ENCODE measurements around the gene MAP2K3. TPM values are rescaled to one million over a fixed set of nuclear protein-coding genes. Genes with fewer than 3 reads are reported as not detected.
"Not testable (repeated sequence)": the region's sequence is repeated elsewhere in the genome, so short reads cannot be mapped to it uniquely, and the experiment has no call there.

Gene MAP2K3
- polyA plus RNA-seq, 4 donors, result 48.5 to 98.2 (median 73.7) TPM

GRCh38 chr17:21318856-21319255 is 34.3 kb downstream of the MAP2K3 start:
- H3K4me1 ChIP-seq (ENCODE audit: control insufficient read depth in 3 of 3, insufficient read depth in 2 of 3, low read depth in 1 of 3, low read length in 2 of 3); FAIRE-seq; DNase-seq; H3K27me3 ChIP-seq (ENCODE audit: control insufficient read depth in 3 of 3, insufficient read depth in 3 of 3, low read length in 3 of 3); H3K4me3 ChIP-seq (ENCODE audit: low read depth in 1 of 3, low read length in 3 of 3); H3K9me3 ChIP-seq (ENCODE audit: control insufficient read depth in 2 of 2, insufficient read depth in 1 of 2, low read depth in 1 of 2, low read length in 1 of 2); H3K27ac ChIP-seq (ENCODE audit: low read depth in 1 of 3, low read length in 2 of 3): not testable (repeated sequence)
- peaks cover 0 to 11% (median 0%) of the 10 kb centered on the region in 3 donors for H3K36me3 ChIP-seq (ENCODE audit: control insufficient read depth in 3 of 3, insufficient read depth in 2 of 3, low read depth in 1 of 3, low read length in 3 of 3)
- WGBS, 3 donors, result 83 to 90% (median 83%) methylated on average over 7 of the region's 7 CpGs

- DNase-seq; H3K9me3 ChIP-seq (ENCODE audit: control insufficient read depth in 2 of 2, insufficient read depth in 1 of 2, low read depth in 1 of 2, low read length in 1 of 2); H3K4me1 ChIP-seq (ENCODE audit: control insufficient read depth in 3 of 3, insufficient read depth in 2 of 3, low read depth in 1 of 3, low read length in 2 of 3); FAIRE-seq; H3K36me3 ChIP-seq (ENCODE audit: control insufficient read depth in 3 of 3, insufficient read depth in 2 of 3, low read depth in 1 of 3, low read length in 3 of 3); H3K27me3 ChIP-seq (ENCODE audit: control insufficient read depth in 3 of 3, insufficient read depth in 3 of 3, low read length in 3 of 3); H3K4me3 ChIP-seq (ENCODE audit: low read depth in 1 of 3, low read length in 3 of 3); H3K27ac ChIP-seq (ENCODE audit: low read depth in 1 of 3, low read length in 2 of 3): not testable (repeated sequence)
- 78 to 85% (median 80%) methylated on average over 4 of the region's 4 CpGs for WGBS, 3 donors
Measured at GRCh38 chr17:21319256-21319655, 34.7 kb downstream of the MAP2K3 start.

GRCh38 chr17:21319686-21320375 is 35.3 kb downstream of the MAP2K3 start:
- WGBS, 3 donors, result 66 to 75% (median 70%) methylated on average over 11 of the region's 11 CpGs
- H3K36me3 ChIP-seq (ENCODE audit: control insufficient read depth in 3 of 3, insufficient read depth in 2 of 3, low read depth in 1 of 3, low read length in 3 of 3); H3K27me3 ChIP-seq (ENCODE audit: control insufficient read depth in 3 of 3, insufficient read depth in 3 of 3, low read length in 3 of 3); DNase-seq; H3K9me3 ChIP-seq (ENCODE audit: control insufficient read depth in 2 of 2, insufficient read depth in 1 of 2, low read depth in 1 of 2, low read length in 1 of 2); H3K27ac ChIP-seq (ENCODE audit: low read depth in 1 of 3, low read length in 2 of 3); H3K4me3 ChIP-seq (ENCODE audit: low read depth in 1 of 3, low read length in 3 of 3); H3K4me1 ChIP-seq (ENCODE audit: control insufficient read depth in 3 of 3, insufficient read depth in 2 of 3, low read depth in 1 of 3, low read length in 2 of 3); FAIRE-seq: not testable (repeated sequence)

- WGBS, 3 donors, result 42 to 81% (median 65%) methylated on average over 4 of the region's 4 CpGs
Measured at GRCh38 chr17:21320430-21320829, 35.9 kb downstream of the MAP2K3 start.

GRCh38 chr17:21321061-21321460 is 36.5 kb downstream of the MAP2K3 start:
- not testable (repeated sequence) for H3K4me1 ChIP-seq (ENCODE audit: control insufficient read depth in 3 of 3, insufficient read depth in 2 of 3, low read depth in 1 of 3, low read length in 2 of 3); H3K9me3 ChIP-seq (ENCODE audit: control insufficient read depth in 2 of 2, insufficient read depth in 1 of 2, low read depth in 1 of 2, low read length in 1 of 2); DNase-seq; H3K27ac ChIP-seq (ENCODE audit: low read depth in 1 of 3, low read length in 2 of 3); FAIRE-seq; H3K27me3 ChIP-seq (ENCODE audit: control insufficient read depth in 3 of 3, insufficient read depth in 3 of 3, low read length in 3 of 3); H3K4me3 ChIP-seq (ENCODE audit: low read depth in 1 of 3, low read length in 3 of 3); H3K36me3 ChIP-seq (ENCODE audit: control insufficient read depth in 3 of 3, insufficient read depth in 2 of 3, low read depth in 1 of 3, low read length in 3 of 3)
- 72 to 78% (median 76%) methylated on average over 9 of the region's 9 CpGs for WGBS, 3 donors

More at GRCh38 chr17:21320430-21320829, 35.9 kb downstream of the MAP2K3 start:
- not testable (repeated sequence) for H3K4me1 ChIP-seq (ENCODE audit: control insufficient read depth in 3 of 3, insufficient read depth in 2 of 3, low read depth in 1 of 3, low read length in 2 of 3); H3K27me3 ChIP-seq (ENCODE audit: control insufficient read depth in 3 of 3, insufficient read depth in 3 of 3, low read length in 3 of 3); H3K36me3 ChIP-seq (ENCODE audit: control insufficient read depth in 3 of 3, insufficient read depth in 2 of 3, low read depth in 1 of 3, low read length in 3 of 3); H3K9me3 ChIP-seq (ENCODE audit: control insufficient read depth in 2 of 2, insufficient read depth in 1 of 2, low read depth in 1 of 2, low read length in 1 of 2); DNase-seq; H3K4me3 ChIP-seq (ENCODE audit: low read depth in 1 of 3, low read length in 3 of 3); FAIRE-seq; H3K27ac ChIP-seq (ENCODE audit: low read depth in 1 of 3, low read length in 2 of 3)

- FAIRE-seq; H3K27ac ChIP-seq (ENCODE audit: low read depth in 1 of 3, low read length in 2 of 3); DNase-seq; H3K4me1 ChIP-seq (ENCODE audit: control insufficient read depth in 3 of 3, insufficient read depth in 2 of 3, low read depth in 1 of 3, low read length in 2 of 3); H3K4me3 ChIP-seq (ENCODE audit: low read depth in 1 of 3, low read length in 3 of 3); H3K36me3 ChIP-seq (ENCODE audit: control insufficient read depth in 3 of 3, insufficient read depth in 2 of 3, low read depth in 1 of 3, low read length in 3 of 3); H3K9me3 ChIP-seq (ENCODE audit: control insufficient read depth in 2 of 2, insufficient read depth in 1 of 2, low read depth in 1 of 2, low read length in 1 of 2); H3K27me3 ChIP-seq (ENCODE audit: control insufficient read depth in 3 of 3, insufficient read depth in 3 of 3, low read length in 3 of 3): not testable (repeated sequence)
- 77 to 82% (median 81%) methylated on average over 9 of the region's 9 CpGs for WGBS, 3 donors
Measured at GRCh38 chr17:21321744-21322191, 37.3 kb downstream of the MAP2K3 start.

- peak overlapping the region in 2 of 3 donors; percentile 47 to 53 for H3K4me3 ChIP-seq (ENCODE audit: low read depth in 1 of 3, low read length in 3 of 3)
- not testable (repeated sequence) for H3K4me1 ChIP-seq (ENCODE audit: control insufficient read depth in 3 of 3, insufficient read depth in 2 of 3, low read depth in 1 of 3, low read length in 2 of 3); H3K9me3 ChIP-seq (ENCODE audit: control insufficient read depth in 2 of 2, insufficient read depth in 1 of 2, low read depth in 1 of 2, low read length in 1 of 2); H3K27me3 ChIP-seq (ENCODE audit: control insufficient read depth in 3 of 3, insufficient read depth in 3 of 3, low read length in 3 of 3); H3K36me3 ChIP-seq (ENCODE audit: control insufficient read depth in 3 of 3, insufficient read depth in 2 of 3, low read depth in 1 of 3, low read length in 3 of 3); DNase-seq; FAIRE-seq; H3K27ac ChIP-seq (ENCODE audit: low read depth in 1 of 3, low read length in 2 of 3)
- 46 to 59% (median 51%) methylated on average over 32 to 33 of the region's 37 CpGs for WGBS, 3 donors
Measured at GRCh38 chr17:21323257-21324111, 39.0 kb downstream of the MAP2K3 start.

- DNase-seq; H3K36me3 ChIP-seq (ENCODE audit: control insufficient read depth in 3 of 3, insufficient read depth in 2 of 3, low read depth in 1 of 3, low read length in 3 of 3); H3K27me3 ChIP-seq (ENCODE audit: control insufficient read depth in 3 of 3, insufficient read depth in 3 of 3, low read length in 3 of 3); H3K9me3 ChIP-seq (ENCODE audit: control insufficient read depth in 2 of 2, insufficient read depth in 1 of 2, low read depth in 1 of 2, low read length in 1 of 2); H3K4me3 ChIP-seq (ENCODE audit: low read depth in 1 of 3, low read length in 3 of 3); H3K4me1 ChIP-seq (ENCODE audit: control insufficient read depth in 3 of 3, insufficient read depth in 2 of 3, low read depth in 1 of 3, low read length in 2 of 3); FAIRE-seq; H3K27ac ChIP-seq (ENCODE audit: low read depth in 1 of 3, low read length in 2 of 3): not testable (repeated sequence)
- 74 to 85% (median 78%) methylated on average over 5 of the region's 5 CpGs for whole genome bisulfite sequencing, 3 donors
Measured at GRCh38 chr17:21324741-21325140, 40.2 kb downstream of the MAP2K3 start.

All from small intestine (tissue), 7 donors.